Omental fat pad (tissue), 4 donors: ENCODE data around the gene NOS3. TPM values are rescaled to one million over a fixed set of nuclear protein-coding genes. Genes with fewer than 3 reads are reported as not detected.

ENCODE experiments used
- ATAC-seq: fragments of 150-250 bp; one replicate; pipeline ENCODE4 v1.9.1; 2016; ENCODE audit warnings: mild to moderate bottlenecking, moderate library complexity; ENCODE audit not compliant: low FRiP score
- DNase-seq: peaks from one replicate; pipeline ENCODE4 v3.0.0-alpha.2; 2019; ENCODE audit warnings: low spot score
- total RNA-seq, 4 donors: library from RNA; depleted of rRNA; stranded (reverse); fragments of >200 nt; gene quantifications; one replicate each; pipeline ENCODE4 v1.1.0, GENCODE V29; 2016
- TF ChIP-seq, protein P1 (sequence below), 3 donors: fragments of 450-650 bp; IDR thresholded peaks; one replicate each; pipeline ENCODE4 v1.5.1; 2016 to 2017; ENCODE audit warnings: antibody characterized with exemption in 3 of 3, mild to moderate bottlenecking in 3 of 3, moderate library complexity in 2 of 3

Gene NOS3
- total RNA-seq, 4 donors from 2014 or later: 11.2 to 75.3 (median 25.2) TPM

DNA sequence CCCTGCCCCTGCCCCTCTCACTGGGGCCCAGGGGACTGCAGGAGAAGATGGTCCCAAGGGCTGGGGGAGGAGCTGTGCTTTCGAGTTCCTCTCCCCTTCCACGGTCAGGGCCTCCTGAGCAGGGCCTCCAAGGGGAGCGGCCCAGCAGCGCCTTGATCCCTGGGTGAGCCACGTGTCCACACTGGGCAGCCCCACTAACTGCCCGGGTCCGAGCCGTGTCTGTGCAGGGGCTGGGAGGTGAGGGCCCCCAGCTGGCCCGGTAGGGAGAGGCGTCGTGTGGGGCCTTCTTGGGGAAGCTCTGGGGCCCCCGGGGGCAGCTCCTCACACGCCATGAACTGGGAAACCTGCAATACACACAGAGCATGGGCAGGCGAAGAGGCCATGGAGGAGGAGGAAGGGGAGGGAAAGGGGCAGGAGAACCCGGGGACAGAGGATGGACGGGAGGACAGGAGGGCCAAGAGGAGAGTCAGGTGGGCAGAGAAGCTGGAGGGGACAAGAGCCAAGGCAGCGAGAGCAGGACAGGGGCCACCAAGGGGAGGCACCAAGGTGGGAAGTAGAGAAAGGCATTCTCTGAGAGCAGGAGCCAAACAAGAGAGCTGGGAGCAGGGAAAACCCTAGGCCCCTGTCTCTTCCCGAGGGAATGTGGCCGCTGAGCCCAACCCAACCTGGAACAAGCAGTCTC, 45.5 kb upstream of the NOS3 start:
- no peak for ATAC-seq
- peak; percentile 7 for DNase-seq
- TF ChIP-seq, protein P1, sequence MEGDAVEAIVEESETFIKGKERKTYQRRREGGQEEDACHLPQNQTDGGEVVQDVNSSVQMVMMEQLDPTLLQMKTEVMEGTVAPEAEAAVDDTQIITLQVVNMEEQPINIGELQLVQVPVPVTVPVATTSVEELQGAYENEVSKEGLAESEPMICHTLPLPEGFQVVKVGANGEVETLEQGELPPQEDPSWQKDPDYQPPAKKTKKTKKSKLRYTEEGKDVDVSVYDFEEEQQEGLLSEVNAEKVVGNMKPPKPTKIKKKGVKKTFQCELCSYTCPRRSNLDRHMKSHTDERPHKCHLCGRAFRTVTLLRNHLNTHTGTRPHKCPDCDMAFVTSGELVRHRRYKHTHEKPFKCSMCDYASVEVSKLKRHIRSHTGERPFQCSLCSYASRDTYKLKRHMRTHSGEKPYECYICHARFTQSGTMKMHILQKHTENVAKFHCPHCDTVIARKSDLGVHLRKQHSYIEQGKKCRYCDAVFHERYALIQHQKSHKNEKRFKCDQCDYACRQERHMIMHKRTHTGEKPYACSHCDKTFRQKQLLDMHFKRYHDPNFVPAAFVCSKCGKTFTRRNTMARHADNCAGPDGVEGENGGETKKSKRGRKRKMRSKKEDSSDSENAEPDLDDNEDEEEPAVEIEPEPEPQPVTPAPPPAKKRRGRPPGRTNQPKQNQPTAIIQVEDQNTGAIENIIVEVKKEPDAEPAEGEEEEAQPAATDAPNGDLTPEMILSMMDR (IDR thresholded peaks at IDR 0.05): no peak

DNA sequence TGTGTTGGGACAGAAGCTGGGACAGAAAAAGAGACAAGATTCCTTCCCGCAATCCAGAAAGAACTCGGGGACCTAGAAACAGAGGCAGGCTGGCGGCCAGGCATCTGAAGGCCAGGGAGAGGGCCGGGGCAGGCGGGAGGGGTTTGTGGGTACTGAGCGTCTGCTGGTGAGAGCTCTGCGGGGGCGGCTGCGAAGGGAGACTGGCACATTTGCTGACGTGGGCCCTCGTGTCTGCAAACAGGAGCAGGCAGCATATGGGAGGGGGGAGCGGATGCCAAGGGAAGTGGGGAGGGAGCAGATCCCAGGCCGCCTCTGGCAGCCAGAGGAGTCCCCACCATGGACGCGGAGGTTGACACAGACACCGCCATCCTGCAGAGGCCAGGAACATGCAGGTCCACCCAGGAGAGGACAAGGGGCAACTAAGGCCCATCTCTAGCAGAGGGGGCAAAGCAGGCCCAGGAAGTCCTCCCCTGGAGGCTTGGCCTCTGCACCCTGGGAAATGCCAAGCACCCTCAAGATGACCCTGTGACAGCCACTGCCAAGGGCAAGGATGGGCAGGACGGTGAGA, 44.9 kb upstream of the NOS3 start:
- ATAC-seq: no peak

DNA sequence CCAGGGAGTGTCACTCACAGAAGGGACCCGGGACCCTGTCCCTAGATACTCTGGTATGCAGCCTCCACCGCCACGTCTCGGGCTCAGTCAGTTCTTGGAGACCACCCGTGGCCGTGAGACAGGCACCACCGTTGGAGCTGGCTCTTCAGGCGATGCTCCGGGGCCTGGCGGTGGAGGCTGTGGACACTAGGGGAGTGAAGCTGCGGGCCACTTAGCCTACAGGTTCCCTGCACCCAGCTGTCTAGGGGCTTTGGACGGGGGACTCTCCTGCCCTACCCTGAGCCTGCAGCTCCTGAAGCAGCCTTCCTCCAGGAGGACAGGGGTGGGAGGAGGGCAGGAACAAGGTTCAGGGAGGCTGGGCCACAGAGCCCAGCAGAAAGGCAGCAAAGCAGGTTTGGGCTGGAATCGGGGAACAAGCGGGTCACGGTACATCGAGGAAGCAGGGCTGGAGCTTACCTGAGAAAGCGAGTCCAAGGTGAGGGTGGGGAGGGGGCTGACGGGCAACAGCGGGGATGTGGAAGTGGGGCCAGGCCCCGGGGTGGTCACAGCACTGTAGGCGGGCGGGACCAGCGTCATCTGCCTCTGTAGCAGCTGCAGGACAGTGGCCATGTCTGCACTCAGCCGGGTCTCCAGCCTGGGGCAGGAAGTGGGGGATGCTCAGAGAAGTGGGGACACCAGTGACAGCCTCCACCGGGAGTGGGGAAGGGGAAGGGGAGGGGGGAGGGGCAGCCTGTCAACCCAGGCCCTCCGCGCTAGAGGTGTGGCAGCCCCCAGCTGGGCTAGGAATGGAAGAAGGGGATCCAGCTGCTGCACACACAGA, 44.2 kb upstream of the NOS3 start:
- TF ChIP-seq, protein P1 (IDR thresholded peaks at IDR 0.05): no peak
- DNase-seq (no peak), ATAC-seq (no peak)

More for the DNA sequence above, 44.9 kb upstream of the NOS3 start:
- TF ChIP-seq, protein P1 (IDR thresholded peaks at IDR 0.05): no peak
- DNase-seq: peak; percentile 20

DNA sequence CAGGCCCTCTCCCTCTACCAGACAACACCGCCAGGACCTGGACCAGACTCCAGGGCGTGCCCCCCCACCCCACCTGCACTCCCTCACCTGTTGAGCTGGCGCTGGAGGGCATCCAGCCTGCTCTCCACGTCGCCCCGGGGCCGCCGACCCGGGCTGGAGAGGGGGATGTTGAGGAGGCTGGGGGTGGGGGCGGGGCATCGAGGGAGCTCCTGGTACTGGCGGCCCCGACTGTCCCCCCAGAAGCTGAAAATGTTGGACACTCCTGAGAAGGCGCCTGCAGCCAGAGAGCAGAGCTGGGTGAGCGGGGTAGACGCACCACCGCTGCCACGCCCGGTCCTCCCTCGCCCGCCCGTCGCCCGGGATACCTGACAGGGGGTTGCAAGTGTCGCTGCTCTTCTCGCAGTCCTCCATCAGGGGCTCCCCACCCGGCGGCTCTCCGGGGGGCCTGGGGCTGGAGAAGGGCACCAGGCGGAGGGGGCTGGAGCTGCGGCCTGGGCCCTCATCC, 43.5 kb upstream of the NOS3 start:
- TF ChIP-seq, protein P1 (IDR thresholded peaks at IDR 0.05): no peak
- DNase-seq: no peak
- no peak for ATAC-seq

DNA sequence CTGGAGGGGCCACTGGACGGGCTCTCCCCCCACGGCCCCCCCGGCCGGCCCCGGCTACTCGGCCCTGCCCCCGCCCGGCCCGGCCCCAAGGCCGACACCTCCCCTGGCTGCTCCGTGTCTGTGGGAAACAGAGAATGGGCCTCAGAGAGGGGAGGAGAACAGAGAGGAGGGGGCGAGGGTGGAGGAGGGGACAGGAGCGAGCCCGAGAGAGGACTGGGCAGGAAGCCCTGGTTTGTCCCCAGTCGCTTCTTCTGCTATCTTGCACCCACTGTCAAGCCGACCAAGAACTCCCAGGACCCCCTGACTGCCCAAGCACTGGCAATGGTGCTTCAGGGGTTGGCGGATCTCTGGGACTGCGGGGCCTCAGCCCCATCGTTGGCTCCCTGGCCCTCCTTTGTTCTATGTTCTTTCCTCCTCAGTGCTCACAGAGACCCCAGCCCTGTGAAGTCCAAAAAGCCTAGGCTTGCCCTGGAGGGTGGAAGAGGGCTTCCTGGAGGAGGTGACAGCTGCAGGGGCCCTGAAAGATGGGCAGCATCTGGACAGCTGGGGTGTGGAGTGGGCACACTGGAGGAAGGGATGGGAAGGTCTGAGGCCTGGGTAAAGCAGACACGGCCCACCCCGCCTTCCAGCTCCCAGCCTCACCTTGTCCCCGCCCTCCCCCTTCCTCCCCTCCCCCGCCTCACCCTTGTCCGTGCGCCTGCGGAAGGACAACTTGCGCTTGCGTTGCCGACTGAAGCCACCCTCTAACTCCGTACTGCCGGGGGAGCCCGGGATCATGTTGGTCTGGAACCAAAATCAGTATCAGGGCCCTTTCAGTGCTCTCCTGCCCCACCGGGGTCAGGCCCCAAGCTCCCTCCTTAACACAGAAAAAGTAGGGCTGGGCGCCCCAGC, 42.8 kb upstream of the NOS3 start:
- TF ChIP-seq, protein P1 (IDR thresholded peaks at IDR 0.05): no peak
- ATAC-seq: no peak
- no peak for DNase-seq

DNA sequence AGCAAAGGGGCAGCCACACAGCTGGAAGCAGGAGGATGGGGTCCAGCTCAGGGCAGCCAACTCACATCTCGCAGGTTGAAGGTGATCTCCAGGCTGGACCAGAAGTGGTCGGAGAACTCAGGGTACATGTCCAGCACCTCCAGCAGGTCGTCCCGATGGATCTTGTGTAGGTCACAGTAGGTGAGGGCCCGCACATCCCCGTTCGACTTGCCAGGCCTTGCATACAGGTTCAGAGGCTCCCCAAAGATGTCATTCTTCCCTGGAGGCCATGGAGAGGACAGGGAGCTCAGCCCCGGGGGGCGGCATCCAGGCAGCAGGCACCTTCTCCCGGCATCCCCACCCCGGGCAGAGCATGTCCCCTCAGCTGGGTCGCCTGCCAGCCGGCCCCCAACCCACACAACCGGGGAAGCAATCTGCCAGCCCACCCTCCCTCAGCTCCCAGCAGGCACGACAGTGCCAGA, 42.0 kb upstream of the NOS3 start:
- ATAC-seq: no peak
- no peak for DNase-seq
- TF ChIP-seq, protein P1 (IDR thresholded peaks at IDR 0.05): no peak
